NOMO-1 (cell line): Measurements from ENCODE around the gene GLIS1.
"Not testable (repeated sequence)": the region's sequence is repeated elsewhere in the genome, so short reads cannot be mapped to it uniquely, and the experiment has no call there.

Source experiments
- DNase-seq, 2 experiments: peaks; one replicate each; lab custom pipeline; 2025; ENCODE audit not compliant: unreplicated experiment in 2 of 2; lab: John Stamatoyannopoulos, UW

The GLIS1 gene

GRCh38 chr1:53572065-53572814, 166.7 kb downstream of the GLIS1 start:
- DNase-seq, result no peak

- no peak for DNase-seq
Observed at GRCh38 chr1:53568540-53568939, 170.4 kb downstream of the GLIS1 start.

DNA sequence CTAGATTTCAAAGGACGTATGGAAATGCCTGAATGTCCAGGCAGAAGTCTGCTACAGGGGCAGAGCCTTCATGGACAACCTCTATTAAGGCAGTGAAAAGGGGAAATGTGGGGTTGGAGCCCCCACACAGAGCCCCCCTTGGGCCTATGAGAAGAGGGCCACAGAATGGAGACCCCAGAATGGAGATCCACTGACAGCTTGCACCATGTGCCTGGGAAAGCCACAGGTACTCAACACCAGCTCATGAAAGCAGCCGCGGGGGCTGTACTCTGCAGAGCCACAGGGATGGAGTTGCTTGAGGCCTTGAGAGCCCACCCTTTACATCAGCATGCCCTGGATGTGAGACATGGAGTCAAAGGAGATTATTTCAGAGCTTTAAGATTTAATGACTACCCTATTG, 171.1 kb downstream of the GLIS1 start:
- DNase-seq, result no peak

GRCh38 chr1:53567450-53567849, 171.5 kb downstream of the GLIS1 start:
- DNase-seq, result no peak

GRCh38 chr1:53563611-53564010, 175.4 kb downstream of the GLIS1 start:
- no peak for DNase-seq

DNA sequence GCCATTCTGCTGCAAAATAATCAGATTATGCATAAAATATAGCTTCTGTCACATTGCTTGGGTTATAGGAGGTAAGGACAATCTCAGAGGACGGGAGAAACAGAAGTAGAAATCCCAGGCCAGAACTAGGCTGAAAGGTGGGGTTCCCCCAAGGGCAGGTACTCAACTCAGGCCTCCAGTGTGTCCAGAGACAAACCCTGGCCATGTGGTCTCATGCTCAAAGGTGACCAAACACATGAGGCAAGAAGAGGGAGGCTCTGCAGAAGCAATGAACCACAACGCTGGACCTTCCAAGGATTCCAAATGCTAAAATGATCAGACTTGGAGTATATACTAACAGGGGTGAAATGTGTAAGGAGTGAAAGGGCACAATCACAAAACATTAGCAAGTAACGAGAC, 176.0 kb downstream of the GLIS1 start:
- DNase-seq, result no peak

DNA sequence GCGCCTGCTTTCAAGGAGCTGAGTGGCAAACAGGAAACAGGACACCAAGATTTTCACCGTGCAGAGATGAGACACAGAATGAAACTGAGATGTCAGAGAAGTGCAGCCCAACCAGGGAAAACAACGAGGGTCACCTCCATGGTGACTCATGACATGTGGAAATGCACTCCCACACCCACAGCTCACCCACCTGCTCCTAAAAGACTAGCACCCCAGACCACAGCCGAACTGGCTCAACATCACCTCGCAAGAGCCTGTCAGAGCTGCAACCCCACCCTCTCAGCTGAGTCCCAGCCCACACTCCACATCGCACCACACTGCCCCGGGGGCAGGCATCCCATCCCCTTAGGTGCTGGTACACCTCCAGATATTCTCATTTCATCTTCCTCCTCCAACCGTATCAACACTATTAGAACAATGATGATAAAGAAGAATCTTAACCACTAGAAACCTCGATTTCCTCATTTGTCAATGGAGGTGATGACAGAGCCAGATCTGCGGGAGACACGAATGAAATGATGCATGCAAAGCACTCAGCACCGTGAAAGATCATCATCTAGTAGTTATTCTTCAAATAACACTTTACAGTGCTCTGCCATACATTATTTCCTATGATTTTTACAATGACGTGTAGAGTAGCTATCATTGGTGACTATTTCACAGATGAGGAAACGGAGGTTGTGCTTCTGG, 176.5 kb downstream of the GLIS1 start:
- DNase-seq, result no peak

DNA sequence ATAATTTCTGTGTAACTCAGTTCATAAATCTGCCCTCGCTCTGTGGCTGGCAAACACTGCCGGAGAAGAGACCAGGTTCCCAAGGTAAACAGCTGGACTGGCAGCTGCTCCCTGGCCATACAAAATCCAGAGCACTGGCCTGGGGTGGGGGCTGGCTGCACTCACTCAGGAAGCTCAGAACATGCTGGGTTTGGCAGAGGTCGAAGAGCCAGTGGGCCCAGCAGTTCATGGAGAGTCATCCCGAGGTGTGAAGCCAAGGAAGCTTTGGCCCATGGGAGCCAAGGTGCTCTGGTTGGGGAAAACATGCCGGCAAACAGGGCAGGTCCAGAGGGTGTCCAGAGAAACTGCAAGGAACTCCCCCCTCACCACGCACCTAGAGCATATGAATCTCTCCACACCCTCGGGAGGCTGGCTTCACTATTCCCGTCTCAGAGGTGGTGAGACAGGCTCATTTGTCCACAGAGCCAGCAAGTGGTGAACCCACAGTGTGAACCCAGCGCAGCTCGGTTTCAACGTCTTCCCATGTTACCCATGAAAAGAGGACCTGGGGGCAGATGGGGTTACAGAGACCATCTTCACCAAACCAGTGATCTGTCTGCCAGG, 177.4 kb downstream of the GLIS1 start:
- DNase-seq, result no peak

- DNase-seq, result no peak
Observed at GRCh38 chr1:53560581-53561502, 178.1 kb downstream of the GLIS1 start.

GRCh38 chr1:53559854-53560580, 178.9 kb downstream of the GLIS1 start:
- no peak for DNase-seq

GRCh38 chr1:53559391-53559815, 179.6 kb downstream of the GLIS1 start:
- no peak for DNase-seq

DNA sequence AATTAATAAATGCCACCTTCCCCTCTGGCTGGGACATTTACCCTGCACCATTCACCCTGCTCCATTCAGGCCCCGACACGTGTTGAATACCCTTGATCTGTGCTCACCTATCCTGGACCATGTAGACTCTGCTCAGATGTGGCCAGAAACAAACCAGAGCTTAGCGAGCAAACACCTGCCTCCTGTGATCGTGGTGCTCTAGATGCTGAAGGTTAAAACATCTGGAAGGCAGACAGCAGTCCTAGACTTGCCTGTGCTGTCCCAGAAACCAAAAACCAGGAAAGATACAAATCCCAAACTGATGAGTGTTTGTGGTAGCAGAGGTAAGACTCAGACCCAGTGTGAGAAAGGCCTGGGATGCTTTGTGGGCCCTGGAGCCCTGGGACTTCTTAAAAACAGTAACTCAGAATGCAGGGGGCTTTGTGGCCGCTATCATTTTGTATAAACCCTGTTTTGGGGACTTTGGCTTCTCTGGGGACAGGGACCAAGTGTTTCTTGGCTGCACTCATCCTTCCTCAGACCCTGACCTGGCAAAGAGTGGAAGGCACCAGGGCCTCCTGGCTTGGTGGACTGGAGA, 180.1 kb downstream of the GLIS1 start:
- DNase-seq, result no peak

DNA sequence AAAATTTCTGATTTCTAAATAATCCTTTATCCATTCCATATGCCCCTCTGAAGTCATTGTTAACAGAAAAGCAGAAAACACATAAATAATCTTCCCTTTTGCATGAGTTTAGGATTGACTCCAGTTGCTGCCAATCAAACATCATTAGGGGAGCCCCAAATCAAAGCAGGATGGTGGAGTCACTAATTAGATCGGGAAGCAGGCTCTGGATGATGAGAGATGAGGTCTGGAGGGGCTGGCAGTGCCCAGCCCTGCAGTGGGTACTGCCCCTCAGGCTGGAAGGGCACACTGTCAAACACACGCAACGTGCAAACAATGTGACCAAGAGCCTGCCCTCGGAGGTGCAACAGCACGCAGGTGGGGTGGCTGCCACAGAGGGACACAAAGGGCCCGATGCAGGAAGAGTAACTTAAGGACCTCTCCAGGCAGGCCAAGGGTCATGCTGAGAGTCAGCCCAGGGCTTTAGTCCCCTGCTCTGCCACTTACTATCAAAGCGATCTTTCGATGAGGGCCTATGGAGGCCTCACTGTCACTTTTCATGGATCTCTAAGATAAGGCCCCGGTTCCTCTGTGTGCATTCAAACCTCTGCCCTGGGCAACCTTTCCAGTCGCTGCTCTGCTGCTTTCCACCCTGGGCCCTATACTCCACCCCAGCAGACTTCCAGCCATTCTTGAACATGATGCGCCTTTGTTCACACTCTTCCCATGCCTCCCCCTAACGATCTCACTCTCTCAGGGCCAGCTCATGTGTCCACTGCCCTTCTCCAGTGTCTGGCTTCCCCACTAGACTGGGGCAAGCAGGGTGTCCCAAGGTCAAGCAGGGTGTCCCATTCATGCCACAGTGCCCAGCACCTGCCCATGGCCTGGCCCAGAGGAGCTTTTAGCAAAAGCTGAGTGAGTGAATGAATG, 180.9 kb downstream of the GLIS1 start:
- DNase-seq, result no peak

DNA sequence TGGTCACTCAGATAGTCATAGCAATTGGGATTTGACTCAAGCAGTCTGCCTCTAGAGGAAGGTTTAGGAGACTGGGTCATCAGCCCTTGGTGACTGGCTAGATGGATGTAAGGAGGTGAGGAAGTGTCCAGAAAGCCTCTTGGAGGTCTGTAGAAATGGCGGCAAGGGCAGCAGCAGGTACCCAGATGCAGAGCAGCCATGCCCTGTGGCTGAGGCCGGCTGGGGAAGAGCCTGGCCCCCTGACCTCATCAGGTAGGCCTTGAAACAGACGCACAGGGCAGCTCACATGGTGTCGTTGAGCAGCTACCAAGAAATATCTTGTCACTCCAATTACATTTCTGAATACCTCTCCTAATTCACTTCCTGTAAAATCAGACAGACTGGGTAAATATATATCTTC, 181.6 kb downstream of the GLIS1 start:
- no peak for DNase-seq

GRCh38 chr1:53556657-53557227, 182.2 kb downstream of the GLIS1 start:
- DNase-seq, result no peak

GRCh38 chr1:53555620-53556326, 183.2 kb downstream of the GLIS1 start:
- not testable (repeated sequence) for DNase-seq

DNA sequence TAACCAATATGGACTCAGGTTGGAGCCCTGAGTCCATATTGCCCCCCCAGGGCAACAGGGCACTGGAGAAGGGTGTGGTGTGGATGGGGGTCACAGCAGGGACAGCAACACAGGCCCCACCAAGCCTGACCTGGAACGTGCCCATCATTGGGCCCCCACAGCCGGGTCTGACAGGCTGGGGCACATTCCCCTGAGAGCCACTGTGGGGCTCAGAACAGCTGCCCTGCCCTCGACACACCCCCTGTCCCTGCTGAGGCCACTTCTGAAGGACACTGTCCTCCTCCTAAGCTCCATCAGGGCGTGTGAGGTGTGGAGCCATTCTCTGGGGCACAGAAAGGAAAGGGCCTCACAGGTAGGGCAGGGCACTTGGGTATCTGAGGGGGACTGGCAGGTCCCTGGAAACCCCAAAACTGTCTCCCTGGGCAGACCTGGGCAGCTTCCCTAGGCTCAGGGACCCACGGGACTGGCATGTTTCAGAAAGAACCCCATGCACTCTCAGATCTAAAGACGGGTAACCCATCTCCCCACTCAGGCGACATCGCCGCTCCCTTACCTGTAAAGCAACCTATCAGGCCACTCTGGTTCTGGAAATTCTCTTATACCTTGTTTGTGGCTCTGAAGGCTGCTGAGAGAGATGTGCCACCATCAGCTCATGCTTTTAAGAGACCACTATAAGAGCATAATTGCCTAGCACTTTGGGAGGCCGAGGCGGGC, 184.2 kb downstream of the GLIS1 start:
- no peak for DNase-seq
